GM12874 (cell line): ENCODE measurements around the gene POLR1G.

Experiments used
- TF ChIP-seq, protein P1 (sequence below): IDR thresholded peaks from 2 replicates; pipeline ENCODE4 v1.5.1; 2011; ENCODE audit warnings: low read depth, mild to moderate bottlenecking, control low read depth, low read length, moderate library complexity; ENCODE audit not compliant: insufficient read depth

POLR1G gene

GRCh38 chr19:45442408-45442777 is 35.9 kb downstream of the POLR1G start:
- TF ChIP-seq, protein P1, sequence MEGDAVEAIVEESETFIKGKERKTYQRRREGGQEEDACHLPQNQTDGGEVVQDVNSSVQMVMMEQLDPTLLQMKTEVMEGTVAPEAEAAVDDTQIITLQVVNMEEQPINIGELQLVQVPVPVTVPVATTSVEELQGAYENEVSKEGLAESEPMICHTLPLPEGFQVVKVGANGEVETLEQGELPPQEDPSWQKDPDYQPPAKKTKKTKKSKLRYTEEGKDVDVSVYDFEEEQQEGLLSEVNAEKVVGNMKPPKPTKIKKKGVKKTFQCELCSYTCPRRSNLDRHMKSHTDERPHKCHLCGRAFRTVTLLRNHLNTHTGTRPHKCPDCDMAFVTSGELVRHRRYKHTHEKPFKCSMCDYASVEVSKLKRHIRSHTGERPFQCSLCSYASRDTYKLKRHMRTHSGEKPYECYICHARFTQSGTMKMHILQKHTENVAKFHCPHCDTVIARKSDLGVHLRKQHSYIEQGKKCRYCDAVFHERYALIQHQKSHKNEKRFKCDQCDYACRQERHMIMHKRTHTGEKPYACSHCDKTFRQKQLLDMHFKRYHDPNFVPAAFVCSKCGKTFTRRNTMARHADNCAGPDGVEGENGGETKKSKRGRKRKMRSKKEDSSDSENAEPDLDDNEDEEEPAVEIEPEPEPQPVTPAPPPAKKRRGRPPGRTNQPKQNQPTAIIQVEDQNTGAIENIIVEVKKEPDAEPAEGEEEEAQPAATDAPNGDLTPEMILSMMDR = no peak

DNA sequence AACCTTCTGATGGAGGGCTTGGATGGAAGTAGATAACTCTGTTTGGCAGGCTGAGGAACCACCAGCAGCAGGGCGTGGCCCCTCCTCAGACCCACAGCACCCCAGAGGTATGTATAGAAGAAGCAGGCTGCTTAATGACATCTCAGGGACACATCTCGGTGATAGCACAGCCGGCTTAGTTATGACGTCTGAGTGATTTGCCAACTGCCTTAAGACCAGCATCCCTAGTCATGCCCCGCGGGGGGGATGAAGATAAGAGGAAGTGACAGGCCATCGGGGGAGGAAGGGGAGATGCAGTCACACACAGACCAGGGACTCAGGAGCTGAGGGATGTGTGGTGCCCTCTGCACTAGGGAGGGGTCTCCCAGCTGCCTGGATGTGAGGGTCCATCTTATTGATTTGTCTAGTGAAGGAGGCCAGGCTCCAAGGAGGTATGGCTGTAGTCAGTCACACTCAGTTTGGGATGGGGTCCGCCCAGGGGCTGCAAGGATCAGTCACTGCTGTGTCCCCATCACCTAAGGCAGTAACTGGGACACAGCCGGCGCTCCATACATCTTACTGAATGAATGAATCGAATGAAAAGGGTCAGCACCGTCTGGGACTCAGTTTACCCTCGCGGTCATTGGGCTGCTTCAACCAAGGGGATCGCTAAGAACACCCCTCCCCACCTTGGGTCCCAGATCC is 36.5 kb downstream of the POLR1G start:
- TF ChIP-seq, protein P1 = no peak

- TF ChIP-seq, protein P1 = no peak
Measured at GRCh38 chr19:45443462-45444317, 37.2 kb downstream of the POLR1G start.

DNA sequence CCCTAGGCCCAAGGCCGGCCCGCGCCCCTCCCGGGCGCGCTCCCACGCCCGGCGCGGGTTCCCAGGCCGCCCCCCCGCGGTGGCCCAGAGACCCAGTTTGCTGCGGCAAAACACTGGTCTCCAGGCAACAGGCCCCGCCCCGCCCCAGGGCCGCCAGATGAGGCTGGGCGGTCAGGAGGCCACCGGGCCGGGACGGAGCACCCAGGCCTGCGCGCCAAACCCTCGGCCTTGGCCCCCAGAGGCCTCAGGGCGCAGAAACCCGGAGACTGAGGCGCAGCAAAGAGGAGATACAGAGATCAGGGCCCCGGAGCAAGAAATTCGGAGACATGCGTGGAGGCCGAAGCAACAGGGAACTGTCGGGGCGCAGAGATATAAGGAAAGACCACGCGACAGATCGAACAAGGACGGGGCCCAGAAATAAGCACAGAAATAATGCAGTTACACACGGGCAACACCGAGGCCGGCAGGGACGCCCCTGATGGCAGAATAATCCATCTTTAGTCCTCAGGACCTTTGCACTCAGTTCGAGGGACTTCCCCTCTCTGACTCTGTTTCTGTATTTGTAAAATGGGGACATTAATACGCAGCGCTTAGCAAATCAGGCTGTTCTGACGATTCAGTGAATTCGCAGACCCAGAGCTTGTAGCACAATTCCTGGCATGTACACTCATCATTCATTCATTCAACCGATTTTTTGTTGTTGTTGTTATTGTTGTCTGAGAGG is 38.0 kb downstream of the POLR1G start:
- TF ChIP-seq, protein P1 = 0 out of 2 replicates have a peak, but pooled peaks have one; percentile 23

GRCh38 chr19:45445139-45445538 is 38.7 kb downstream of the POLR1G start:
- TF ChIP-seq, protein P1 = no peak

GRCh38 chr19:45446295-45446694 is 39.9 kb downstream of the POLR1G start:
- TF ChIP-seq, protein P1 = peak; percentile 54

DNA sequence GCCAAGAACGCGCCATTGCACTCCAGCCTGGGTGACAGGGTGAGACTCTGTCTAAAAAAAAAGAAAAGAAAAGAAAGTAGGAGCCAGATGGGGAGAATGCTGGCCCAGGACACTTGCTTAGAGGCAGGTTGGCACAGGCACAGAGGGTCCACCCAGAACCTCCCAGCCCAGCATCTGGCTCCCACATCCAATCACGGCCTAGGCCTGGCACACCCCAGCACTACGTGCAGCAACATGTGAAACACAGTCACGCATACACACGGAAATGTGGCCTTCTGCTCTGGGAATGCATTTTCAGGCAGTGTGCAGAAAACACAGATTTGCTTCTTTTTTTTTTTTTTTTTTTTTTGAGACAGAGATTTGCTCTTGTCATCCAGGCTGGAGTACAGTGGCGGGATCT is 40.5 kb downstream of the POLR1G start:
- TF ChIP-seq, protein P1 = no peak
